Thyroid gland (tissue), 4 donors: ENCODE results near the gene SCO2. TPM values are rescaled to one million over a fixed set of nuclear protein-coding genes. Genes with fewer than 3 reads are reported as not detected.
A peak's percentile ranks its signal among the peaks of the same experiment; 100 is the strongest.

Source experiments
- DNase-seq, 2 donors: peaks; one replicate each; pipeline ENCODE4 v3.0.0-alpha.2; 2019
- H3K27ac ChIP-seq, 3 donors: fragments of 200-600 bp; sonication (generic); 1 replicate in 2 of 3; 2 replicates in 1 of 3; pipeline ENCODE4 v1.5.1; 2016 to 2019; ENCODE audit warnings: mild to moderate bottlenecking in 1 of 3, moderate library complexity in 1 of 3
- H3K27me3 ChIP-seq: fragments of 200-600 bp; sonication (generic); one replicate; pipeline ENCODE4 v1.5.1; 2019
- H3K36me3 ChIP-seq, 2 donors: fragments of 200-600 bp; sonication (generic); one replicate each; pipeline ENCODE4 v1.5.1; 2016 to 2019
- H3K4me1 ChIP-seq, 2 donors: fragments of 200-600 bp; sonication (generic); one replicate each; pipeline ENCODE4 v1.5.1; 2017 to 2019
- H3K4me3 ChIP-seq, 3 donors: fragments of 200-600 bp; sonication (generic); replicated peaks in 1 of 3; 1 replicate in 2 of 3; 2 replicates in 1 of 3; pipeline ENCODE4 v1.5.1; 2016; ENCODE audit warnings: mild to moderate bottlenecking in 1 of 3
- H3K9me3 ChIP-seq: fragments of 200-600 bp; sonication (generic); one replicate; pipeline ENCODE4 v1.5.1; 2017
- CTCF ChIP-seq, 6 experiments: fragments of 200-600 bp in 3 of 6; fragments of 450-650 bp in 3 of 6; sonication (generic) in 3 of 6; IDR thresholded peaks; one replicate each; pipeline ENCODE4 v1.5.1; 2016 to 2019; ENCODE audit warnings: antibody characterized with exemption in 6 of 6, mild to moderate bottlenecking in 2 of 6, inconsistent platforms in 1 of 6, moderate library complexity in 1 of 6
- POLR2A ChIP-seq, 2 donors: fragments of 450-650 bp; IDR thresholded peaks; one replicate each; pipeline ENCODE4 v1.6.1; 2017; ENCODE audit warnings: antibody characterized with exemption in 2 of 2, mild to moderate bottlenecking in 2 of 2, moderate library complexity in 1 of 2
- WGBS, 2 donors: methylation state at CpG; one replicate each; pipeline ENCODE4 v1.1.5; 2017; 5-methylcytosine and 5-hydroxymethylcytosine counted together
- intact Hi-C: fragments of 100-400 bp; cut with DNase I; formaldehyde crosslinking; loops from one replicate; pipeline ENCODE4 v1.15.1; 2023
- total RNA-seq, 4 donors: library from RNA; depleted of rRNA; stranded (reverse); fragments of >200 nt; gene quantifications; one replicate each; pipeline ENCODE4 v1.2.3, GENCODE V29; 2016

Gene SCO2
- total RNA-seq, 4 donors from 2014 or later = 2.6 to 5.5 (median 2.9) TPM; not detected in 1

- Histone ChIP-seq H3K9me3 (no peaks in the 10 kb centered on the region), H3K4me3 (no peak overlapping the region), H3K36me3 (peaks cover 19 to 33% of the 10 kb centered on the region in 2 donors), H3K27me3 (no peaks in the 10 kb centered on the region), H3K27ac (no peak overlapping the region), H3K4me1 (no peaks in the 10 kb centered on the region)
- TF ChIP-seq CTCF (IDR thresholded peaks at IDR 0.05) (no peak), POLR2A (IDR thresholded peaks at IDR 0.05) (no peak)
- DNase-seq = no peak
- WGBS, 2 donors = 88 to 95% methylated on average over 3 to 17 of the region's 20 CpGs
- intact Hi-C loops = no loop called here
These were observed 7.7 kb downstream of the SCO2 start for GRCh38 chr22:50517495-50518260.

- H3K36me3 ChIP-seq = peaks cover 12 to 25% of the 10 kb centered on the region in 2 donors
- DNase-seq = no peak
- H3K27ac ChIP-seq = no peak overlapping the region
- H3K9me3 ChIP-seq = no peaks in the 10 kb centered on the region
- H3K4me3 ChIP-seq = no peak overlapping the region
- no peaks in the 10 kb centered on the region for H3K27me3 ChIP-seq
- H3K4me1 ChIP-seq = no peaks in the 10 kb centered on the region
- 82 to 91% methylated on average over 10 to 16 of the region's 16 CpGs for WGBS, 2 donors
- no peak for TF ChIP-seq CTCF (IDR thresholded peaks at IDR 0.05)
- TF ChIP-seq POLR2A (IDR thresholded peaks at IDR 0.05) = no peak
- intact Hi-C loops = no loop called here
These were observed 8.5 kb downstream of the SCO2 start for GRCh38 chr22:50516891-50517290.

GRCh38 chr22:50516068-50516467, 9.3 kb downstream of the SCO2 start:
- 87 to 89% methylated on average over 8 of the region's 8 CpGs for WGBS, 2 donors

GRCh38 chr22:50513175-50513574, 12.2 kb downstream of the SCO2 start:
- H3K4me1 ChIP-seq = peaks cover 0 to 6% of the 10 kb centered on the region in 2 donors
- no peaks in the 10 kb centered on the region for H3K9me3 ChIP-seq
- H3K4me3 ChIP-seq = no peak overlapping the region
- no peak for DNase-seq
- intact Hi-C loops = no loop called here
- H3K36me3 ChIP-seq = peaks cover 8 to 13% of the 10 kb centered on the region in 2 donors
- TF ChIP-seq CTCF (IDR thresholded peaks at IDR 0.05) = no peak
- no peak for TF ChIP-seq POLR2A (IDR thresholded peaks at IDR 0.05)
- no peak overlapping the region for H3K27ac ChIP-seq
- no peaks in the 10 kb centered on the region for H3K27me3 ChIP-seq
- 93 to 98% methylated on average over 14 to 15 of the region's 15 CpGs for WGBS, 2 donors

More at GRCh38 chr22:50516068-50516467, 9.3 kb downstream of the SCO2 start:
- intact Hi-C loops = no loop called here
- no peak for DNase-seq
- Histone ChIP-seq H3K4me1 (no peaks in the 10 kb centered on the region), H3K4me3 (no peak overlapping the region), H3K27ac (no peak overlapping the region), H3K9me3 (no peaks in the 10 kb centered on the region), H3K36me3 (peaks cover 8 to 22% of the 10 kb centered on the region in 2 donors), H3K27me3 (no peaks in the 10 kb centered on the region)
- TF ChIP-seq CTCF (IDR thresholded peaks at IDR 0.05) (no peak), POLR2A (IDR thresholded peaks at IDR 0.05) (no peak)

- no peaks in the 10 kb centered on the region for H3K27me3 ChIP-seq
- H3K27ac ChIP-seq = peak overlapping the region in 2 of 3 donors; percentile 89 to 92
- peaks cover 9 to 16% of the 10 kb centered on the region in 2 donors for H3K4me1 ChIP-seq
- H3K36me3 ChIP-seq = peaks cover 10 to 13% of the 10 kb centered on the region in 2 donors
- peak overlapping the region in 1 of 3 donors; percentile 82 for H3K4me3 ChIP-seq
- WGBS, 2 donors = 11 to 14% methylated on average over 3 of the region's 3 CpGs
- TF ChIP-seq CTCF (IDR thresholded peaks at IDR 0.05) = no peak
- TF ChIP-seq POLR2A (IDR thresholded peaks at IDR 0.05) = no peak
- intact Hi-C loops = loop anchor here (10.0 kb wide), 1 partner anchor 264 kb away; the partner anchor contains the start of gene TUBGCP6
- DNase-seq = no peak
- H3K9me3 ChIP-seq = no peaks in the 10 kb centered on the region
These were observed 16.5 kb downstream of the SCO2 start for GRCh38 chr22:50508897-50509296.
